ELF-1 (cell line): ENCODE data around the gene NTF4.
"Not testable (repeated sequence)": the region's sequence is repeated elsewhere in the genome, so short reads cannot be mapped to it uniquely, and the experiment has no call there.

Experiments used
- DNase-seq: peaks from one replicate; pipeline ENCODE4 v3.0.0-alpha.2; 2016; ENCODE audit warnings: low read depth, low spot score

Gene NTF4

DNA sequence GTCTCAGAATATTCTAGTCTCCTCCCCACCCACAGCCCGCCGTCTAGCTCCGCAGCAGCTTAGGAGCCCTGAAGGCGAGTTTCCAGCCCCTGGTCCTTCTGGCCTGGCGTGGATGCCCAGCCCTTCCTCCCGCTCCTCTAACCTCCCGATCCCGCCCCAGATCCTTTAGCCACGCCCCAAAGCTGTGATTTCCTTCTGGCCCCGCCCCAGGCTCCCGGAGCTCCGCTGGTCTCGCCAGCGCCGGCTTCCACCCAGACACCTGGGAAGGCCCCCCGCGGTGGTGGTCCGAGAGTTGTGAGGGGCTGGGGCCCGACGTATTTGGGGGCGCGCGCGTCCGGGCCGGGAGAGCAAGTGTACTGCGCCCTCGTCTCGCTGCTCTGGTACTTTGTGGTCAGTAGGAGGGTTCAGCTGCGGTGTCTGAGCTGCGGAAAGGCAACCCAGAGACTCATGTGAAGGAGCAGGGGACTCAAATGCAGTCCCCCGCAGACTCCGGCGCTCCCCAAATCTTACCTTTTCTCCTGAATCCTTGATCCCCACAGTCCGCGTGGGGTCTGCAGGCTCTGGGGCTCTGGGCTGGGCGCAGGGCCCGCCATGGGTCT is 6.9 kb downstream of the NTF4 start, which contains the start of gene CGB7:
TSS of gene CGB7 (minus strand) at position 114 of the 599 bp plus-strand sequence. CDS start 2,374 bp downstream, outside the sequence.
- DNase-seq = peak; percentile 81

DNA sequence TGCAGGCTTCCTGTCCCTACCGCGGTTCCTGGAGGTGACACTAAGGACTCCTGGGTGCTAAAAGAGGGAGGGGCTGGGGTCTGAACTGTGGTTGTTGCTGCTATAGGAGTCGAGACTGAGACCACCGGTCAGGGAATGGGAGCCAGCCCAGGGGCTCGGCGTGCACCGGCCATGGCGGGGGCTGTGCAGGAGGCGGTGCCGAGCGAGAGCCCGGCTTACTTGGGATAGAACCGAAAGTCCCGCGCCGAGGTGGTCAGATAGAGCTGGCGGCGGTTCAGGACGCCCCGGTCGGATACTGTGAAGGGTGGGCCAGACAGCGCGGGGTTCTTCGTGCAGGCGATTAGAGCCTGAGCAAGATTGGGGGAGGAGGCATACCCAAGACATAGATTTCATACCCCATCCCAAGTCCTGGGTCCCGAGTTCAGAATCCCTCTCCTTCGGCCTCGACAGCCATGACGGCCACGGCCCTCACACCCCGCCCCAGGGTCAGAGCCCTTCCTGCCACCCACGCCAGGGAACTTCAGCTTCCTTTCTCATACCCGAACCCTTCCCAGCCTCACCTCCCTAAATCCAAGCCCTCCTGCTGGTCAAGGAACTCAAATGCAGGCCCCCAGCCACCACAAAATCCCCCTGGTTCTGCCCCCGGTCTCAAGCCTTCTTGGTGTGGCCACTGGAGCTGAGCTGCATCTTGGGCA is 7.6 kb downstream of the NTF4 start:
- DNase-seq = not testable (repeated sequence)

DNA sequence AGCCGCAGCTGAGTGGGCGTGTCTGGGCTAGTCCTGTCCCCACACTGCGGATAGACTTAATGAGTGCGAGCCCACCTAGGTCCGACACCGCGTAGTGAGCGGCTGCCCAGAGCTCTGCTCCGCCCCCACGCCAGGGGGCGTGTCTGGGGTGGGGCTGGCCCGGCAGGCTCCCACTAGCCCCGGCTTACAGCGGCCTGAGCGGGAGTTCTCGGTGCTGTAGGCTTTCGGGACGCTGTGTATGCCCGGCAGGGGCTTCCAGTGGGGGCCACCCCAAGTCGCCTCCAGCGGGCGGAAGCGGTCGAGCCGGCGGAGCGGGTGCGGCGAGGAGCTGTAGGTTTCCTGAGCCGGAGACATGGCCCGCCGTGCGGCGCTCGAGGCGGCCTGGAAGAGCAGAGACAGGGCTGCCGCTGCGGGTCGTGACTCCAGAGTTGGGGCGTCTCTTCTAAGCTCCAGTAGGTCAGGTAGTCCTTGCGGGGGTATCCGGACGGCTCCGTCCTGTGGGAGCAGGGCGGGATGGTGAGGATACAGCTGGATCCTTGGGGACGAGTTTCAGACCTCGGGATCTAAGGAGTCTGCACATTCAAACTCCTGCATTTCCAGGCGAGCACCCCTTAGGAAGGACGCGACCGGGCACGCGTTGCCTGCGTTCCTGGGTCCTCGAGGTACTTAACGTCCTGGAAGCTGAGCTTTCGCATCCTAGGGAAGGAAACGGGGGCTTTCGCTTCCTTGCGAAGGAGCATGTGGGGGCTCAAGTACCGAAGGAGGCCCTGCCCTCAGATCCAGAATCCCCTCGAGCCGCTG is 8.3 kb downstream of the NTF4 start:
- DNase-seq = peak; percentile 79

DNA sequence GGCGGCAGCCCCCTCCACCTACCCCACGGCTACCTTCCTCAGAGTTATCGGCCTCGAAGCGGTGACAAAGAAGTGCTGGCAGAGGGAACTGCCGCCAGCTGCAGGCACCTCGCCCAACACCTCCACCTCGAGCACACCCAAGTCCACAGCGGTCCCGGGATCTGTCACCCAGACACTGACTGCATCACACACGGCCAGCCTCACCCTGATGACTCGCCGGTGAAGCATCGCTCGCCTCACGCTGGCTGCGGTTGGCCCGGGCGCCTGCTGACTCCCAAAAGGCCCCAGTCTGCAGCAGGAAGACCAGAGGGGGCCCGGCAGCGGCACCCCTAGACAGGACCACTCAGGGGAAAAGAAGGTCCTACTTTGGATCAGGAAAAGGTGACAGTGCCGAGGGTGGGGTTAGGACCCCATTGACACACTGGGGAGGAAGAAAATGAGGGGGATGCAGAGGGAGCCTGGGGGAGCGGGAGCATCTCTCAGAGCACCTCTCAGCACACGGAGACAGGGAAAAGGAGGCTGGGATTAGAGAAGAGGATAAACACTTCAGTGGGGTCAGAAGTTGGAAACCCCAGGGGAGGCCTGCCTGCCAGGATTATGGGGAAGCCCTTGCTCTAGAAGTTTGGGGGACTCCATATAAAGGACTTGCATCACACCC is 14.1 kb downstream of the NTF4 start:
- DNase-seq = peak; percentile 15

DNA sequence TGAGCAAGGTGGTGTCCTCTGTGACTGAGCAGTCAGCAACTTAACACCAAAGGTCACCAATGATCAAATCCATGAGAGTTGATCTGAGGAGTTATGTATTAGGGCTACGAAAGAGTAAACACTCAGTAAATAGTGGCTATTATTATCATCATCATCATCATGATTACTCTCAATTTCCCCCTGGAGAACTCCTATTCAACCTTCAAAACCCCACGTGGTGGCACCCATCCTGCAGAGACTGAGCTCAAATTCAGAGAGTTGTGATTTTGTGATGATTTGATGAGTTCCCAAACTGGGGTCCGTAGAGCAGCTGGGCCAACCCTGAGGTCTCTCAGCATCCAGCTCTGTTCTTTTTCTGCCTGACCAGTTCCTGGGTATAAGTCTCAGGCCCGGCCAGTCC is 14.8 kb downstream of the NTF4 start:
- not testable (repeated sequence) for DNase-seq

DNA sequence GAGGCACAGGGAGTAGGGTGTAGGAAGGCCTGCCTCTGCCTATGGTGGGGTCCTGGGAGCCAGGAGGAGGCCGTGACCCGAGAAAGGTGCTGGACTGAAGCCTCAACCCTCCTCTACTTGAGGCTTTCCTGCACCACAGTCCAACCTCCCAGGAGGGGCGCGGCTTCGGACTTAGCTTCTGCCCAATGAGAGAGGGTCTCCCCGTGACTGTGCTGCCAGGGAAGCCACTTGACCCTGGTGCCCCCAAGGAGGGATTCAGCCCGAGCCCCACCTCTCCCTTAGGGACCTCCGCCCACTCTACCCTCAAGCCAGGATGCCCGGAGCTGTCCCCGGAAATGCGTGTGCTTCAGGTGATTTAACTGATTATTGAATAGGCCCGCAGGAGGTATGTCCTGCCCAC is 15.6 kb downstream of the NTF4 start, which contains the start of gene CGB8:
TSS of gene CGB8 (minus strand) at position 101 of the 400 bp plus-strand sequence. CDS start 372 bp downstream, outside the sequence.
- not testable (repeated sequence) for DNase-seq

DNA sequence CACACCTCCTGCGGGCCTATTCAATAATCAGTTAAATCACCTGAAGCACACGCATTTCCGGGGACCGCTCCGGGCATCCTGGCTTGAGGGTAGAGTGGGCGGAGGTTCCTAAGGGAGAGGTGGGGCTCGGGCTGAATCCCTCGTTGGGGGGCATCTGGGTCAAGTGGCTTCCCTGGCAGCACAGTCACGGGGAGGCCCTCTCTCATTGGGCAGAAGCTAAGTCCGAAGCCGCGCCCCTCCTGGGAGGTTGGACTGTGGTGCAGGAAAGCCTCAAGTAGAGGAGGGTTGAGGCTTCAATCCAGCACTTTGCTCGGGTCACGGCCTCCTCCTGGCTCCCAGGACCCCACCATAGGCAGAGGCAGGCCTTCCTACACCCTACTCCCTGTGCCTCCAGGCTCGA is 21.1 kb downstream of the NTF4 start, which contains the start of gene CGB5:
TSS of gene CGB5 (plus strand) at position 301 of the 400 bp plus-strand sequence. CDS start 362 bp downstream, outside the sequence.
- DNase-seq = not testable (repeated sequence)

DNA sequence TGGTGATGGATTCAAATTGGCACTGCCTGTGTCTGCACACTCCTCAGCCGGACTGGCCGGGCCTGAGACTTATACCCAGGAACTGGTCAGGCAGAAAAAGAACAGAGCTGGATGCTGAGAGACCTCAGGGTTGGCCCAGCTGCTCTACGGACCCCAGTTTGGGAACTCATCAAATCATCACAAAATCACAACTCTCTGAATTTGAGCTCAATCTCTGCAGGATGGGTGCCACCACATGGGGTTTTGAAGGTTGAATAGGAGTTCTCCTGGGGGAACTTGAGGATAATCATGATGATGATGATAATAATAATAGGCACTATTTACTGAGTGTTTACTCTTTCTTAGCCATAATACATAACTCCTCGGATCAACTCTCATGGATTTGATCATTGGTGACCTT is 22.0 kb downstream of the NTF4 start:
- not testable (repeated sequence) for DNase-seq

DNA sequence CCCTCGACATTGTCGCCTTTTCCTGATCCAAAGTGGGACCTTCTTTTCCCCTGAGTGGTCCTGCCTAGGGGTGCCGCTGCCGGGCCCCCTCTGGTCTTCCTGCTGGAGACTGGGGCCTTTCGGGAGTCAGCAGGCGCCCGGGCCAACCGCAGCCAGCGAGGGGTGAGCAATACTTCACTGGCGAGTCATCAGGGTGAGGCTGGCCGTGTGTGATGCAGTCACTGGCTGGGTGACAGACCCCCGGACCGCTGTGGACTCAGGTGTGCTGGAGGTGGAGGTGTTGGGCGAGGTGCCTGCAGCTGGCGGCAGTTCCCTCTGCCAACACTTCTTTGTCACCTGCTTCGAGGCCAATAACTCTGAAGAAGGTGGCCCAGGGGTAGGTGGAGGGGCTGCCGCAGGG is 22.4 kb downstream of the NTF4 start:
- DNase-seq = peak; percentile 18

DNA sequence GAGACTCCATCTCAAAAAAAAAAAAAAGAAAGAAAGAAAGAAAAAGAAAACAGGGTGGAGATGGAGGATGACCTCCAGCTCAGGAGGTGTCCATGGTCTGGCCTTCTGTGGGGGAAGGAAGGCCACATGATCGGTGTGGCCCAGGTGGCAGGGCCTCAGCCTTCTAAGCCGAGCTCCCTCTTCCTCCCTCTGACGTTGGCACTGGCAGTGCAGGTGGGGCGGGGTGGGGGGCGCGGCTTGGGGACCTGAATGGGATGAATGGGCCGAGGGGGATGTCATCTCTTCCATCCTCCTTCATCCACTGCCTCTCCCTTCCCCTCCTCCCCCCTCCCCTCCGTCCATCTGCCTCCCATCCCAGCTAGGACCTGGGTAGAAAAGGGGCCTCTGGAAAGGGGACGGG is 24.9 kb downstream of the NTF4 start:
- DNase-seq = not testable (repeated sequence)

DNA sequence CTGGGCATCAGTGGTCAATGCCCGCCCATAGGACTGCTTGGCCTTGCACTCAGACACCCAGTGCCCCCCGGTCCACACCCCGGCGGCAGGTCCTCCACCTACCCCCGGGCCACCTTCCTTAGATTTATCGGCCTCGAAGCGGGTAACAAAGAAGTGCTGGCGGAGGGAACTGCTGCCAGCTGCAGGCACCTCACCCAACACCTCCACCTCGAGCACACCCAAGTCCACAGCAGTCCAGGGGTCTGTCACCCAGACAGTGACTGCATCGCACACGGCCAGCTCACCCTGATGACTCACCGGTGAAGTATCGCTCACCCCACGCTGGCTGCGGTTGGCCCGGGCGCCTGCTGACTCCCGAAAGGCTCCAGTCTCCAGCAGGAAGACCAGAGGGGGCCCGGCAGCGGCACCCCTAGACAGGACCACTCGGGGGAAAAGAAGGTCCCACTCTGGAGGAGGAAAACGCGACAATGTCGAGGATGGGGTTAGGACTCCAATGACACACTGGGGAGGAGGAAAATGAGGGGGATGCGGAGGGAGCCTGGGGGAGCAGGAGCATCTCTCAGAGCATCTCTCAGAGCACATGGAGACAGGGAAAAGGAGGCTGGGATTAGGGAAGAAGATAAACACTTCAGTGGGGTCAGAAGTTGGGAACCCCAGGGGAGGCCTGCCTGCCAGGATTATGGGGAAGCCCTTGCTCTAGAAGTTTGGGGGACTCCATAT is 25.9 kb downstream of the NTF4 start:
- not testable (repeated sequence) for DNase-seq

DNA sequence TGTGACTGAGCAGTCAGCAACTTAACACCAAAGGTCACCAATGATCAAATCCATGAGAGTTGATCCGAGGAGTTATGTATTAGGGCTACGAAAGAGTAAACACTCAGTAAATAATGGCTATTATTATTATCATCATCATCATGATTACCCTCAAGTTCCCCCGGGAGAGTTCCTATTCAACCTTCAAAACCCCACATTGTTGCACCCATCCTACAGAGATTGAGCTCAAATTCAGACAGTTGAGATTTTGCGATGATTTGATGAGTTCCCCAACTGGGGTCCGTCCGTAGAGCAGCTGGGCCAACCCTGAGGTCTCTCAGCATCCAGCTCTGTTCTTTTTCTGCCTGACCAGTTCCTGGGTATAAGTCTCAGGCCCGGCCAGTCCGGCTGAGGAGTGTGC is 26.5 kb downstream of the NTF4 start:
- not testable (repeated sequence) for DNase-seq

DNA sequence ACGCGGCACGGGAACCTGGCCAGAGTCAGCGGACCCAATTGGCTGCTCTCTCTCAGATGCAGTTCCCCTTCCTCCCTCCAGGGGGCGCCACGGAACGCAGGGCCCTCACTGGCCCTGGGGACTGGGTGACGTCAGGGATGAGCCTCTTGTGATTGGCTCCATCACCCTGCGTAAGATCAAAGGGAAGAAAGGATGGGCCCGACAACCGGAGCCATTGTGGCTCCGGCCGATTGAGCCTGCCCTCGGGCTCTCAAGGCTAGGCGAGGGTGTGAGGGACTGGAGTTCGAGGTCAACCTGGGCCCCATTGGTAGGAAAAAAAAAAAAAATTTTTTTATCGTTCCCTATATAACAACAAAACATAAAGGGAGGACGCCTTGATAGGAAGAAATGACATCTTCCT is 27.8 kb downstream of the NTF4 start, which contains the start of gene CGB1:
TSS of gene CGB1 (minus strand) at position 81 of the 400 bp plus-strand sequence. CDS start 184 bp downstream, outside the sequence.
- peak; percentile 75 for DNase-seq

DNA sequence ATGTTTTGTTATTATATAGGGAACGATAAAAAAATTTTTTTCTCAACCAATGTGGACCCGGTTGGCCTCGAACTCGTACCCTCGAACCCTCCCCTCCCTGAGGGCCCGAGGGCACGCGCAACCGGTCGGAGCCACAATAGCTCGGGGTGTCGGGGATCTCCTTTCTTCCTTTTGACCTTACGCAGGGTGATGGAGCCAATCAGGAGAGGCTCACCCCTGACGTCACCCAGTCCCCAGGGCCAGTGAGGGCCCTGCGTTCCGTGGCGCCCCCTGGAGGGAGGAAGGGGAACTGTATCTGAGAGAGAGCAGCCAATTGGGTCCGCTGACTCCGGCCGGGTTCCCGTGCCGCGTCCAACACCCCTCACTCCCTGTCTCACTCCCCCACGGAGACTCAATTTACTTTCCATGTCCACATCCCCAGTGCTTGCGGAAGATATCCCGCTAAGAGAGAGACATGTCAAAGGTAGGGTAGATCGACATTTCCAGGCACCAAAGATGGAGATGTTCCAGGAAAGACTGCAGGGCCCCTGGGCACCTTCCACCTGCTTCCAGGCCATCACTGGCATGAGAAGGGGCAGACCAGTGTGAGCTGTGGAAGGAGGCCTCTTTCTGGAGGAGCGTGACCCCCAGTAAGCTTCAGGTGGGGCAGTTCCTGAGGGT is 32.8 kb downstream of the NTF4 start, which contains the start of gene CGB2:
TSS of gene CGB2 (plus strand) at position 249 of the 660 bp plus-strand sequence. CDS start at position 455, 206 bp downstream.
- peak; percentile 56 for DNase-seq

DNA sequence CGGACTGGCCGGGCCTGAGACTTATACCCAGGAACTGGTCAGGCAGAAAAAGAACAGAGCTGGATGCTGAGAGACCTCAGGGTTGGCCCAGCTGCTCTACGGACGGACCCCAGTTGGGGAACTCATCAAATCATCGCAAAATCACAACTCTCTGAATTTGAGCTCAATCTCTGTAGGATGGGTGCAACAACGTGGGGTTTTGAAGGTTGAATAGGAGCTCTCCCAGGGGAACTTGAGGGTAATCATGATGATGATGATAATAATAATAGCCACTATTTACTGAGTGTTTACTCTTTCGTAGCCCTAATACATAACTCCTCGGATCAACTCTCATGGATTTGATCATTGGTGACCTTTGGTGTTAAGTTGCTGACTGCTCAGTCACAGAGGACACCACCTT is 34.3 kb downstream of the NTF4 start:
- not testable (repeated sequence) for DNase-seq

DNA sequence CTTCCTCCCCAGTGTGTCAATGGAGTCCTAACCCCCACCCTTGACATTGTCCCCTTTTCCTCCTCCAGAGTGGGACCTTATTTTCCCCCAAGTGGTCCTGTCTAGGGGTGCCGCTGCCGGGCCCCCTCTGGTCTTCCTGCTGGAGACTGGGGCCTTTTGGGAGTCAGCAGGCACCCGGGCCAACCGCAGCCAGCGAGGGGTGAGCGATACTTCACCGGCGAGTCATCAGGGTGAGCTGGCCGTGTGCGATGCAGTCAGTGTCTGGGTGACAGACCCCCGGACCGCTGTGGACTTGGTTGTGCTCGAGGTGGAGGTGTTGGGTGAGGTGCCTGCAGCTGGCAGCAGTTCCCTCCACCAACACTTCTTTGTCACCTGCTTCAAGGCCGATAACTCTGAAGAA is 34.9 kb downstream of the NTF4 start:
- not testable (repeated sequence) for DNase-seq

DNA sequence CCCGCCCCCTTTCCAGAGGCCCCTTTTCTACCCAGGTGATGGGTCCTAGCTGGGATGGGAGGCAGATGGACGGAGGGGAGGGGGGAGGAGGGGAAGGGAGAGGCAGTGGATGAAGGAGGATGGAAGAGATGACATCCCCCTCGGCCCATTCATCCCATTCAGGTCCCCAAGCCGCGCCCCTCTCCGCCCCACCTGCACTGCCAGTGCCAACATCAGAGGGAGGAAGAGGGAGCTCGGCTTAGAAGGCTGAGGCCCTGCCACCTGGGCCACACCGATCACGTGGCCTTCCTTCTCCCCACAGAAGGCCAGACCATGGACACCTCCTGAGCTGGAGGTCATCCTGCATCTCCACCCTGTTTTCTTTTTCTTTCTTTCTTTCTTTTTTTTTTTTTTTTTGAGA is 35.9 kb downstream of the NTF4 start:
- DNase-seq = not testable (repeated sequence)

DNA sequence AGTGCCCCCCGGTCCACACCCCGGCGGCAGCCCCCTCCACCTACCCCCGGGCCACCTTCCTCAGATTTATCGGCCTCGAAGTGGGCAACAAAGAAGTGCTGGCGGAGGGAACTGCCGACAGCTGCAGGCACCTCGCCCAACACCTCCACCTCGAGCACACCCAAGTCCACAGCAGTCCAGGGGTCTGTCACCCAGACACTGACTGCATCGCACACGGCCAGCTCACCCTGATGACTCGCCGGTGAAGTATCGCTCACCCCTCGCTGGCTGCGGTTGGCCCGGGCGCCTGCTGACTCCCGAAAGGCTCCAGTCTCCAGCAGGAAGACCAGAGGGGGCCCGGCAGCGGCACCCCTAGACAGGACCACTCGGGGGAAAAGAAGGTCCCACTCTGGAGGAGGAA is 39.0 kb downstream of the NTF4 start:
- not testable (repeated sequence) for DNase-seq

DNA sequence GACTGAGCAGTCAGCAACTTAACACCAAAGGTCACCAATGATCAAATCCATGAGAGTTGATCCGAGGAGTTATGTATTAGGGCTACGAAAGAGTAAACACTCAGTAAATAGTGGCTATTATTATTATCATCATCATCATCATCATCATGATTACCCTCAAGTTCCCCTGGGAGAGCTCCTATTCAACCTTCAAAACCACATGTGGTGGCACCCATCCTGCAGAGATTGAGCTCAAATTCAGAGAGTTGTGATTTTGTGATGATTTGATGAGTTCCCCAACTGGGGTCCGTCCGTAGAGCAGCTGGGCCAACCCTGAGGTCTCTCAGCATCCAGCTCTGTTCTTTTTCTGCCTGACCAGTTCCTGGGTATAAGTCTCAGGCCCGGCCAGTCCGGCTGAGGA is 39.5 kb downstream of the NTF4 start:
- DNase-seq = not testable (repeated sequence)

DNA sequence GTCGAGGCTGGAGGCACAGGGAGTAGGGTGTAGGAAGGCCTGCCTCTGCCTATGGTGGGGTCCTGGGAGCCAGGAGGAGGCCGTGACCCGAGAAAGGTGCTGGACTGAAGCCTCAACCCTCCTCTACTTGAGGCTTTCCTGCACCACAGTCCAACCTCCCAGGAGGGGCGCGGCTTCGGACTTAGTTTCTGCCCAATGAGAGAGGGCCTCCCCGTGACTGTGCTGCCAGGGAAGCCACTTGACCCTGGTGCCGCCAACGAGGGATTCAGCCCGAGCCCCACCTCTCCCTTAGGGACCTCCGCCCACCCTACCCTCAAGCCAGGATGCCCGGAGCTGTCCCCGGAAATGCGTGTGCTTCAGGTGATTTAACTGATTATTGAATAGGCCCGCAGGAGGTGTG is 40.4 kb downstream of the NTF4 start, which contains the start of gene CGB3:
TSS of gene CGB3 (minus strand) at position 101 of the 400 bp plus-strand sequence. CDS start 362 bp downstream, outside the sequence.
- not testable (repeated sequence) for DNase-seq
